ENCODE results near the gene FSCN2.

FSCN2 gene

DNA sequence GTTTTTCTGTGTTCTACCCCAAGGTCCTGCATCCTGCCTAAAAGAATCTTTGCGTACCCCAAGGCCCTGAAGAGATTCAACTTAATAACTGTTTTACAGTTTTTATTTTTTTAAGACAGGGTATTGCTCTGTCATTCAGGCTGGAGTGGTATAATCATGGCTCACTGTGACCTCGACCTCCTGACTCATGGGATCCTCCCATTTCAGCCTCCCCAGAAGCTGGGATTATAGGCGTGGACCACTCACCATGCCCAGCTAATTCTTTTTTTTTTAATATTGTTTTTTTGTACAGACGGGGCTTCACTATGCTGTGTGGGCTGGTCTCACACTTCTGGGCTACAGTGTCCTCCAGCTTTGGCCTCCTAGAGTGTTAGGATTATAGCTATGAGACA, 33.3 kb downstream of the FSCN2 start:
- Histone ChIP-seq H3K27me3 (ENCODE audit: insufficient read depth, low read length, poor library complexity, severe bottlenecking) (no peaks in the 10 kb centered on the region), H2AFZ (ENCODE audit: low read length) (no peak overlapping the region), H3F3A (ENCODE audit: low read depth) (peaks cover 5% of the 10 kb centered on the region; the same call in 1 of the 2 replicates), H3K4me1 (ENCODE audit: insufficient read depth, low read length, poor library complexity, severe bottlenecking) (peaks cover 10% of the 10 kb centered on the region), H3K4me3 (ENCODE audit: low read length, poor library complexity, severe bottlenecking) (no peak overlapping the region), H3K79me2 (ENCODE audit: insufficient read depth, low read length) (no peaks in the 10 kb centered on the region), H3K9me2 (replicated peaks; ENCODE audit: low read depth, low read length) (no peaks in the 10 kb centered on the region), H3K9me3 (ENCODE audit: insufficient read depth, low read depth, low read length) (no peaks in the 10 kb centered on the region), H3K36me3 (ENCODE audit: insufficient read depth, low read length) (peaks cover 86% of the 10 kb centered on the region; the same call in 1 of the 2 replicates), H3K4me2 (ENCODE audit: low read depth, low read length, poor library complexity, severe bottlenecking) (no peak overlapping the region), H3K9ac (ENCODE audit: low read depth, low read length, poor library complexity, severe bottlenecking) (no peak overlapping the region), H4K20me1 (ENCODE audit: insufficient read depth, low read length, poor library complexity, severe bottlenecking) (no peaks in the 10 kb centered on the region)
- TF ChIP-seq, protein P1, sequence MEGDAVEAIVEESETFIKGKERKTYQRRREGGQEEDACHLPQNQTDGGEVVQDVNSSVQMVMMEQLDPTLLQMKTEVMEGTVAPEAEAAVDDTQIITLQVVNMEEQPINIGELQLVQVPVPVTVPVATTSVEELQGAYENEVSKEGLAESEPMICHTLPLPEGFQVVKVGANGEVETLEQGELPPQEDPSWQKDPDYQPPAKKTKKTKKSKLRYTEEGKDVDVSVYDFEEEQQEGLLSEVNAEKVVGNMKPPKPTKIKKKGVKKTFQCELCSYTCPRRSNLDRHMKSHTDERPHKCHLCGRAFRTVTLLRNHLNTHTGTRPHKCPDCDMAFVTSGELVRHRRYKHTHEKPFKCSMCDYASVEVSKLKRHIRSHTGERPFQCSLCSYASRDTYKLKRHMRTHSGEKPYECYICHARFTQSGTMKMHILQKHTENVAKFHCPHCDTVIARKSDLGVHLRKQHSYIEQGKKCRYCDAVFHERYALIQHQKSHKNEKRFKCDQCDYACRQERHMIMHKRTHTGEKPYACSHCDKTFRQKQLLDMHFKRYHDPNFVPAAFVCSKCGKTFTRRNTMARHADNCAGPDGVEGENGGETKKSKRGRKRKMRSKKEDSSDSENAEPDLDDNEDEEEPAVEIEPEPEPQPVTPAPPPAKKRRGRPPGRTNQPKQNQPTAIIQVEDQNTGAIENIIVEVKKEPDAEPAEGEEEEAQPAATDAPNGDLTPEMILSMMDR (conservative IDR thresholded peaks at IDR 0.05; ENCODE audit: low read length) = no peak
- no peak for TF ChIP-seq EZH2phosphoT487 (IDR thresholded peaks at IDR 0.05; ENCODE audit: borderline replicate concordance)

GRCh38 chr17:81563861-81564586, 35.8 kb downstream of the FSCN2 start:
- peaks cover 14% of the 10 kb centered on the region for H3F3A ChIP-seq (ENCODE audit: low read depth)
- H3K9me2 ChIP-seq (replicated peaks; ENCODE audit: low read depth, low read length) = no peaks in the 10 kb centered on the region
- no peak overlapping the region for H3K9ac ChIP-seq (ENCODE audit: low read depth, low read length, poor library complexity, severe bottlenecking)
- no peaks in the 10 kb centered on the region for H3K79me2 ChIP-seq (ENCODE audit: insufficient read depth, low read length)
- H3K27me3 ChIP-seq (ENCODE audit: insufficient read depth, low read length, poor library complexity, severe bottlenecking) = no peaks in the 10 kb centered on the region
- H3K4me2 ChIP-seq (ENCODE audit: low read depth, low read length, poor library complexity, severe bottlenecking) = no peak overlapping the region
- H4K20me1 ChIP-seq (ENCODE audit: insufficient read depth, low read length, poor library complexity, severe bottlenecking) = no peaks in the 10 kb centered on the region
- H3K4me1 ChIP-seq (ENCODE audit: insufficient read depth, low read length, poor library complexity, severe bottlenecking) = peaks cover 28% of the 10 kb centered on the region
- no peak overlapping the region for H3K4me3 ChIP-seq (ENCODE audit: low read length, poor library complexity, severe bottlenecking)
- no peak for TF ChIP-seq EZH2phosphoT487 (IDR thresholded peaks at IDR 0.05; ENCODE audit: borderline replicate concordance)
- TF ChIP-seq, protein P1 (conservative IDR thresholded peaks at IDR 0.05; ENCODE audit: low read length) = no peak
- H3K36me3 ChIP-seq (ENCODE audit: insufficient read depth, low read length) = peaks cover 72% of the 10 kb centered on the region; the same call in 1 of the 2 replicates
- H3K9me3 ChIP-seq (ENCODE audit: insufficient read depth, low read depth, low read length) = no peaks in the 10 kb centered on the region
- H2AFZ ChIP-seq (ENCODE audit: low read length) = no peak overlapping the region

- H3K9me2 ChIP-seq (replicated peaks; ENCODE audit: low read depth, low read length) = no peaks in the 10 kb centered on the region
- TF ChIP-seq, protein P1 (conservative IDR thresholded peaks at IDR 0.05; ENCODE audit: low read length) = no peak
- TF ChIP-seq EZH2phosphoT487 (IDR thresholded peaks at IDR 0.05; ENCODE audit: borderline replicate concordance) = no peak
- H3K9me3 ChIP-seq (ENCODE audit: insufficient read depth, low read depth, low read length) = no peaks in the 10 kb centered on the region
- H3K36me3 ChIP-seq (ENCODE audit: insufficient read depth, low read length) = peaks cover 74% of the 10 kb centered on the region; the same call in 1 of the 2 replicates
- no peak overlapping the region for H3K4me3 ChIP-seq (ENCODE audit: low read length, poor library complexity, severe bottlenecking)
- peaks cover 28% of the 10 kb centered on the region for H3K4me1 ChIP-seq (ENCODE audit: insufficient read depth, low read length, poor library complexity, severe bottlenecking)
- no peaks in the 10 kb centered on the region for H3K27me3 ChIP-seq (ENCODE audit: insufficient read depth, low read length, poor library complexity, severe bottlenecking)
- peaks cover 14% of the 10 kb centered on the region for H3F3A ChIP-seq (ENCODE audit: low read depth)
- no peaks in the 10 kb centered on the region for H4K20me1 ChIP-seq (ENCODE audit: insufficient read depth, low read length, poor library complexity, severe bottlenecking)
- H3K4me2 ChIP-seq (ENCODE audit: low read depth, low read length, poor library complexity, severe bottlenecking) = no peak overlapping the region
- no peaks in the 10 kb centered on the region for H3K79me2 ChIP-seq (ENCODE audit: insufficient read depth, low read length)
- no peak overlapping the region for H2AFZ ChIP-seq (ENCODE audit: low read length)
- H3K9ac ChIP-seq (ENCODE audit: low read depth, low read length, poor library complexity, severe bottlenecking) = no peak overlapping the region
These were observed 36.6 kb downstream of the FSCN2 start for GRCh38 chr17:81564778-81565177.

Data from Loucy (cell line).